Gastrocnemius medialis (tissue), 4 donors: ENCODE measurements around the gene INPP5A. TPM values are rescaled to one million over a fixed set of nuclear protein-coding genes. Genes with fewer than 3 reads are reported as not detected.

Source experiments
- ATAC-seq, 2 donors: fragments of 150-250 bp; one replicate each; pipeline ENCODE4 v1.9.1; 2016
- DNase-seq, 2 donors: peaks; one replicate each; pipeline ENCODE4 v3.0.0-alpha.2; 2019
- H3K27ac ChIP-seq, 4 donors: fragments of 200-600 bp; sonication (generic); 1 replicate in 1 of 4; 2 replicates in 3 of 4; pipeline ENCODE4 v1.5.1; 2016 to 2018; ENCODE audit warnings: mild to moderate bottlenecking in 2 of 4, moderate library complexity in 1 of 4
- H3K27me3 ChIP-seq, 3 donors: fragments of 200-600 bp; sonication (generic) in 2 of 3; 1 replicate in 1 of 3; 2 replicates in 2 of 3; pipeline versions ENCODE4 v1.5.1 to v1.6.0; 2016 to 2019; ENCODE audit warnings: mild to moderate bottlenecking in 1 of 3, moderate library complexity in 1 of 3
- H3K36me3 ChIP-seq, 2 donors: fragments of 200-600 bp; sonication (generic) in 1 of 2; one replicate each; pipeline ENCODE4 v1.5.1; 2017 to 2018
- H3K4me1 ChIP-seq, 2 donors: fragments of 200-600 bp; sonication (generic) in 1 of 2; one replicate each; pipeline ENCODE4 v1.5.1; 2016 to 2017; ENCODE audit warnings: mild to moderate bottlenecking in 2 of 2
- H3K4me3 ChIP-seq, 4 donors: fragments of 200-600 bp; sonication (generic) in 3 of 4; 1 replicate in 1 of 4; 2 replicates in 3 of 4; pipeline ENCODE4 v1.5.1; 2016 to 2019; ENCODE audit warnings: mild to moderate bottlenecking in 2 of 4
- H3K9me3 ChIP-seq, 3 donors: fragments of 200-600 bp; sonication (generic) in 2 of 3; 1 replicate in 1 of 3; 2 replicates in 2 of 3; pipeline ENCODE4 v1.5.1; 2016 to 2019
- CTCF ChIP-seq, 5 experiments: fragments of 450-650 bp in 3 of 5; fragments of 200-600 bp in 2 of 5; sonication (generic) in 2 of 5; IDR thresholded peaks in 4 of 5; conservative IDR thresholded peaks in 1 of 5; 1 replicate in 4 of 5; 2 replicates in 1 of 5; pipeline ENCODE4 v1.5.1; 2016 to 2019; ENCODE audit warnings: antibody characterized with exemption in 5 of 5, mild to moderate bottlenecking in 3 of 5, moderate library complexity in 3 of 5
- POLR2A ChIP-seq, 2 donors: fragments of 450-650 bp; IDR thresholded peaks; one replicate each; pipeline ENCODE4 v1.6.1; 2017; ENCODE audit warnings: antibody characterized with exemption in 2 of 2, mild to moderate bottlenecking in 2 of 2, moderate library complexity in 2 of 2
- in situ Hi-C, 4 donors: fragments of 200-750 bp; cut with MboI; loops; one replicate each; pipeline versions ENCODE4 v1.15.0 to v1.8.0; 2017; ENCODE audit warnings: low sequenced_read_pairs in 4 of 4
- intact Hi-C: fragments of 100-400 bp; cut with DNase I; formaldehyde crosslinking; loops from one replicate; pipeline ENCODE4 v1.15.1; 2023; ENCODE audit warnings: low total_unique reads
- total RNA-seq, 4 donors: library from RNA; depleted of rRNA; stranded (reverse); fragments of >200 nt; gene quantifications; one replicate each; pipeline versions ENCODE4 v1.1.0 to v1.2.3, GENCODE V29; 2016

The INPP5A gene
- total RNA-seq, 4 donors from 2014 or later, result 74.9 to 107 (median 92.4) TPM

GRCh38 chr10:132492323-132493025 is 45.1 kb upstream of the INPP5A start:
- H3K4me3 ChIP-seq, result no peak overlapping the region
- no peak overlapping the region for H3K27ac ChIP-seq
- no peak for TF ChIP-seq CTCF (IDR thresholded peaks at IDR 0.05 in 4 of 5, conservative IDR thresholded peaks at IDR 0.05 in 1 of 5)
- TF ChIP-seq POLR2A (IDR thresholded peaks at IDR 0.05), result no peak
- no peaks in the 10 kb centered on the region for H3K27me3 ChIP-seq
- H3K9me3 ChIP-seq, result no peaks in the 10 kb centered on the region
- intact Hi-C loops (no loop called here), in situ Hi-C loops (no loop called here)
- ATAC-seq, result no peak
- no peaks in the 10 kb centered on the region for H3K36me3 ChIP-seq
- peaks cover 26 to 27% of the 10 kb centered on the region in 2 donors for H3K4me1 ChIP-seq
- peak in 1 of 2 donors; percentile 25 for DNase-seq

GRCh38 chr10:132493246-132493755 is 44.3 kb upstream of the INPP5A start:
- no peak overlapping the region for H3K27ac ChIP-seq
- no peaks in the 10 kb centered on the region for H3K36me3 ChIP-seq
- TF ChIP-seq POLR2A (IDR thresholded peaks at IDR 0.05) (no peak), CTCF (IDR thresholded peaks at IDR 0.05 in 4 of 5, conservative IDR thresholded peaks at IDR 0.05 in 1 of 5) (no peak)
- intact Hi-C loops (no loop called here), in situ Hi-C loops (no loop called here)
- no peaks in the 10 kb centered on the region for H3K27me3 ChIP-seq
- no peak for ATAC-seq
- no peak overlapping the region for H3K4me3 ChIP-seq
- DNase-seq, result peak in 1 of 2 donors; percentile 5
- peaks cover 33 to 34% of the 10 kb centered on the region in 2 donors for H3K4me1 ChIP-seq
- no peaks in the 10 kb centered on the region for H3K9me3 ChIP-seq

- intact Hi-C loops (no loop called here), in situ Hi-C loops (no loop called here)
- ATAC-seq (no peak), DNase-seq (peak in 1 of 2 donors; percentile 11)
- Histone ChIP-seq H3K4me1 (peaks cover 38 to 40% of the 10 kb centered on the region in 2 donors), H3K27ac (no peak overlapping the region), H3K4me3 (no peak overlapping the region), H3K9me3 (no peaks in the 10 kb centered on the region), H3K27me3 (no peaks in the 10 kb centered on the region), H3K36me3 (no peaks in the 10 kb centered on the region)
- TF ChIP-seq CTCF (IDR thresholded peaks at IDR 0.05 in 4 of 5, conservative IDR thresholded peaks at IDR 0.05 in 1 of 5) (no peak), POLR2A (IDR thresholded peaks at IDR 0.05) (no peak)
Measured at GRCh38 chr10:132493756-132494290, 43.8 kb upstream of the INPP5A start.

- DNase-seq (no peak), ATAC-seq (no peak)
- Histone ChIP-seq H3K4me1 (peaks cover 41 to 44% of the 10 kb centered on the region in 2 donors), H3K9me3 (no peaks in the 10 kb centered on the region), H3K27me3 (no peaks in the 10 kb centered on the region), H3K27ac (peak overlapping the region in 2 of 4 donors; percentile 35 to 36), H3K4me3 (no peak overlapping the region), H3K36me3 (no peaks in the 10 kb centered on the region)
- TF ChIP-seq POLR2A (IDR thresholded peaks at IDR 0.05) (no peak), CTCF (IDR thresholded peaks at IDR 0.05 in 4 of 5, conservative IDR thresholded peaks at IDR 0.05 in 1 of 5) (no peak)
- in situ Hi-C loops, result no loop called here
- intact Hi-C loops, result no loop called here
Measured at GRCh38 chr10:132494866-132495630, 42.5 kb upstream of the INPP5A start.
